ENCODE data around the gene TJP3.

- TF ChIP-seq ZNF274 (IDR thresholded peaks at IDR 0.05; ENCODE audit: low read depth, low read length) = no peak
- no peak for TF ChIP-seq YY1 (IDR thresholded peaks at IDR 0.05; ENCODE audit: insufficient read depth, insufficient read length)
- no peak for TF ChIP-seq SUZ12 (IDR thresholded peaks at IDR 0.05; ENCODE audit: extremely low read depth, insufficient read depth, insufficient read length)
These were observed 74.7 kb downstream of the TJP3 start for GRCh38 chr19:3782903-3783302.
